Stomach (tissue), 9 donors: ENCODE data around the gene ADGRF4. TPM values are rescaled to one million over a fixed set of nuclear protein-coding genes. Genes with fewer than 3 reads are reported as not detected.

Experiments used
- DNase-seq, 2 donors: peaks; one replicate each; pipeline versions ENCODE4 v3.0.0 to v3.0.0-alpha.2; 2013 to 2019
- H3K27ac ChIP-seq, 5 donors: fragments of 200-600 bp in 4 of 5; sonication (generic) in 4 of 5; one replicate each; pipeline ENCODE4 v1.5.1; 2013 to 2019; ENCODE audit warnings: mild to moderate bottlenecking in 1 of 5, moderate library complexity in 1 of 5
- H3K27me3 ChIP-seq, 3 donors: fragments of 200-600 bp; sonication (generic); one replicate each; pipeline ENCODE4 v1.5.1; 2017 to 2019; ENCODE audit warnings: mixed run types in 1 of 3
- H3K36me3 ChIP-seq, 4 donors: fragments of 200-600 bp; sonication (generic); 1 replicate in 3 of 4; 2 replicates in 1 of 4; pipeline ENCODE4 v1.5.1; 2016 to 2019
- H3K4me1 ChIP-seq, 4 donors: fragments of 200-600 bp; sonication (generic); one replicate each; pipeline ENCODE4 v1.5.1; 2016 to 2019
- H3K4me3 ChIP-seq, 4 donors: fragments of 200-600 bp; sonication (generic) in 3 of 4; one replicate each; pipeline ENCODE4 v1.5.1; 2016 to 2019; ENCODE audit warnings: mild to moderate bottlenecking in 1 of 4
- H3K9me3 ChIP-seq, 4 donors: fragments of 200-600 bp; sonication (generic); one replicate each; pipeline ENCODE4 v1.5.1; 2016 to 2019
- CTCF ChIP-seq, 7 experiments: fragments of 450-650 bp in 4 of 7; fragments of 200-600 bp in 3 of 7; sonication (generic) in 3 of 7; IDR thresholded peaks; one replicate each; pipeline ENCODE4 v1.5.1; 2016 to 2019; ENCODE audit warnings: antibody characterized with exemption in 7 of 7, control low read depth in 2 of 7, mild to moderate bottlenecking in 1 of 7
- EP300 ChIP-seq: sonication (generic); formaldehyde crosslinking; IDR thresholded peaks from one replicate; pipeline ENCODE4 v1.6.1; 2017; ENCODE audit warnings: antibody characterized with exemption
- POLR2A ChIP-seq, 4 donors: fragments of 450-650 bp; IDR thresholded peaks; one replicate each; pipeline ENCODE4 v1.6.1; 2016; ENCODE audit warnings: antibody characterized with exemption in 4 of 4, control low read depth in 2 of 4, mild to moderate bottlenecking in 1 of 4, moderate library complexity in 1 of 4
- POLR2AphosphoS5 ChIP-seq, 3 donors: sonication (generic); formaldehyde crosslinking; IDR thresholded peaks; one replicate each; pipeline ENCODE4 v1.6.1; 2016; ENCODE audit warnings: antibody characterized with exemption in 3 of 3
- WGBS, 5 donors: extraction: QIAGEN DNeasy Blood & Tissue Kit in 3 of 5; methylation state at CpG; one replicate each; pipeline versions ENCODE4 v1.1.5 to v1.1.7; 2013 to 2018; 5-methylcytosine and 5-hydroxymethylcytosine counted together
- intact Hi-C: fragments of 100-400 bp; cut with DNase I; formaldehyde crosslinking; loops from one replicate; pipeline ENCODE4 v1.15.1; 2023; ENCODE audit warnings: low total_unique reads
- polyA plus RNA-seq, 3 donors: library from polyadenylated mRNA; stranded (reverse); fragments of 200-250 nt; gene quantifications; one replicate each; pipeline ENCODE4 v1.2.3, GENCODE V29; 2013
- total RNA-seq, 5 donors: library from RNA; depleted of rRNA; stranded (reverse); fragments of >200 nt; gene quantifications; one replicate each; pipeline versions ENCODE4 v1.1.0 to v1.2.3, GENCODE V29; 2014 to 2016
- donor health status: healthy with polysubstance abuse.
- donor health status: Bipolar disorder and iron deficiency.
- donor health status: healthy.

Gene ADGRF4
- total and polyA plus RNA-seq, 8 donors: 6.5 TPM; not detected in 7

DNA sequence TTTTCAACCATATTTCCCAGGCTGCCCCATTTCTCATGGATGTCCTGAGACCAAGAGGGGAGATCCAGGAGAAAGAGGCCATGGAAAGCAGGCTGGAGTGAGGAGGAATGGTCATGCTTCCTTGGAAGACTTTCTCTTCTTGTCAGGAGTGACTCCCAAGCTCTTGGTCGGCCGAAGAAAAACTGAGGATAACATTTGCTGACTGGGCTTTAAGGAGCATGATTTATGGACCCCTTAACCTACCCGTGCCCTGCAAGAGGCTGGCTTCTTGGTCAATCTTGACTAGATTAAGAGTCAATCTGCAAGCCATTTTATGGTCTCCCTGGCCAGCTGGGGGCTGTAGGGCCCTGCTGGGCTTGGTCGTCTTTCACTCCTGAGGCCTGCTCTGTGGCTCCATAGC lies 22.8 kb downstream of the ADGRF4 start:
- H3K27ac ChIP-seq: no peak overlapping the region
- H3K27me3 ChIP-seq: no peaks in the 10 kb centered on the region
- no peaks in the 10 kb centered on the region for H3K4me1 ChIP-seq
- WGBS, 5 donors: 81 to 87% (median 83%) methylated on average over 4 of the region's 4 CpGs
- intact Hi-C loops: no loop called here
- no peak overlapping the region for H3K4me3 ChIP-seq
- H3K36me3 ChIP-seq: no peaks in the 10 kb centered on the region
- no peaks in the 10 kb centered on the region for H3K9me3 ChIP-seq
- no peak for DNase-seq
- TF ChIP-seq POLR2AphosphoS5 (IDR thresholded peaks at IDR 0.05) (no peak), EP300 (no peak), POLR2A (IDR thresholded peaks at IDR 0.05) (no peak), CTCF (IDR thresholded peaks at IDR 0.05) (no peak)

- Histone ChIP-seq H3K4me3 (no peak overlapping the region), H3K36me3 (no peaks in the 10 kb centered on the region), H3K27ac (no peak overlapping the region), H3K4me1 (no peaks in the 10 kb centered on the region), H3K27me3 (no peaks in the 10 kb centered on the region), H3K9me3 (no peaks in the 10 kb centered on the region)
- DNase-seq: no peak
- TF ChIP-seq CTCF (IDR thresholded peaks at IDR 0.05) (no peak), POLR2A (IDR thresholded peaks at IDR 0.05) (no peak)
- 38 to 70% (median 52%) methylated on average over 3 of the region's 3 CpGs for WGBS, 5 donors
- intact Hi-C loops: no loop called here
Observed at GRCh38 chr6:47722194-47722593, 23.8 kb downstream of the ADGRF4 start.

GRCh38 chr6:47724300-47724699 lies 25.9 kb downstream of the ADGRF4 start:
- WGBS, 5 donors: 90 to 93% (median 93%) methylated on average over 2 of the region's 2 CpGs
- DNase-seq: no peak
- intact Hi-C loops: no loop called here
- no peak overlapping the region for H3K4me3 ChIP-seq
- H3K9me3 ChIP-seq: no peaks in the 10 kb centered on the region
- H3K36me3 ChIP-seq: no peaks in the 10 kb centered on the region
- H3K27me3 ChIP-seq: no peaks in the 10 kb centered on the region
- no peak overlapping the region for H3K27ac ChIP-seq
- TF ChIP-seq CTCF (IDR thresholded peaks at IDR 0.05): no peak
- no peaks in the 10 kb centered on the region for H3K4me1 ChIP-seq

GRCh38 chr6:47727391-47727790 lies 29.0 kb downstream of the ADGRF4 start:
- Histone ChIP-seq H3K9me3 (no peaks in the 10 kb centered on the region), H3K27me3 (no peaks in the 10 kb centered on the region), H3K27ac (no peak overlapping the region), H3K4me3 (no peak overlapping the region), H3K4me1 (no peaks in the 10 kb centered on the region), H3K36me3 (no peaks in the 10 kb centered on the region)
- TF ChIP-seq CTCF (IDR thresholded peaks at IDR 0.05) (no peak), POLR2AphosphoS5 (IDR thresholded peaks at IDR 0.05) (no peak), POLR2A (IDR thresholded peaks at IDR 0.05) (no peak), EP300 (no peak)
- intact Hi-C loops: no loop called here
- no peak for DNase-seq
- 25 to 65% (median 54%) methylated on average over 2 of the region's 2 CpGs for WGBS, 5 donors

- H3K36me3 ChIP-seq: no peaks in the 10 kb centered on the region
- no peak for DNase-seq
- no peaks in the 10 kb centered on the region for H3K9me3 ChIP-seq
- no peak overlapping the region for H3K4me3 ChIP-seq
- H3K27me3 ChIP-seq: no peaks in the 10 kb centered on the region
- intact Hi-C loops: no loop called here
- TF ChIP-seq CTCF (IDR thresholded peaks at IDR 0.05) (no peak), EP300 (no peak), POLR2A (IDR thresholded peaks at IDR 0.05) (no peak), POLR2AphosphoS5 (IDR thresholded peaks at IDR 0.05) (no peak)
- no peaks in the 10 kb centered on the region for H3K4me1 ChIP-seq
- WGBS, 5 donors: 27 to 46% (median 32%) methylated on average over 2 of the region's 2 CpGs
- no peak overlapping the region for H3K27ac ChIP-seq
Observed at GRCh38 chr6:47729019-47729418, 30.6 kb downstream of the ADGRF4 start.
